Hematopoietic multipotent progenitor cell treated with erythropoietin and hydrocortisone succinate and interleukin-3 and kit ligand, for 4 days (in vitro differentiated cells): ENCODE results near the gene TMEM167B.
"Not testable (repeated sequence)": the region's sequence is repeated elsewhere in the genome, so short reads cannot be mapped to it uniquely, and the experiment has no call there.

ENCODE experiments used
- DNase-seq: peaks from one replicate; pipeline ENCODE4 v3.0.0-alpha.2; 2015

TMEM167B gene

GRCh38 chr1:109115685-109116084, 25.1 kb downstream of the TMEM167B start:
- no peak for DNase-seq

DNA sequence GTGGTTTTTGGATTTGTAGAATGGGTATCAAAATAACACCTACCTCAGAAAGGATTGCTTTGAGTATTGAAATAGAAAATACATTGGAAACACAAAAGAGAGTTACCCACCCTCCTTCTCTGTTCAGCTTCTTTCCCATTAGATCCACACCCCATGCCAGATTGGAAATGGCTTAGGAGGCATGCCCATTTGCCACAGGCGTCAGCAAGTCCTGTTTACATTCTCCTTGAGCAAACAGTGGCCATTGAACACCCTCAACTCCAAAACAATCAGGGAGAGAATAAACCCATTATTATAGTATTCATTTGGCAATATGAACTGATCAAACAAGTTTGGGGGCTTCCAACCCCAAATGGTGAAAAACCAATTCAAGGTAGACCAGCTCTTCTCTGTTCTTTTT, 25.7 kb downstream of the TMEM167B start:
- DNase-seq = no peak

DNA sequence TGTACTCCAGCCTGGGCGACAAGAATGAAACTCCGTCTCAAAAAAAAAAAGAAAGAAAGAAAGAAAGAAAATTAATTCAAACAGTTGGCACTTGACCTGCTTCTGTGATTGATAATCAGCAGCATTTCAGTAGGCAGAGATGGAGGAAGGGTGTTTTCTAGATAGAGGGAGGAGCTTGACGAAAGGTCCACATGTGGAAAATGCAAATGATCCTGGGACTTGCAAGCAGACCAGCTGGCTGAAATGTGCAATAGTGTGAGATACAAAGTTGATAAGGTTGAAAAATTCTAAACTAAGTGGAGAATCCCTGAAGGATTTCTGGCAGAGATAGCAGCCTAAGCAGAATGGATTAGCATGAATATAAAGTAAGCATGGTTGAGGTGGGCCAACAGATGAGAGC, 27.5 kb downstream of the TMEM167B start:
- no peak for DNase-seq

GRCh38 chr1:109120356-109120755, 29.8 kb downstream of the TMEM167B start:
- DNase-seq = no peak

DNA sequence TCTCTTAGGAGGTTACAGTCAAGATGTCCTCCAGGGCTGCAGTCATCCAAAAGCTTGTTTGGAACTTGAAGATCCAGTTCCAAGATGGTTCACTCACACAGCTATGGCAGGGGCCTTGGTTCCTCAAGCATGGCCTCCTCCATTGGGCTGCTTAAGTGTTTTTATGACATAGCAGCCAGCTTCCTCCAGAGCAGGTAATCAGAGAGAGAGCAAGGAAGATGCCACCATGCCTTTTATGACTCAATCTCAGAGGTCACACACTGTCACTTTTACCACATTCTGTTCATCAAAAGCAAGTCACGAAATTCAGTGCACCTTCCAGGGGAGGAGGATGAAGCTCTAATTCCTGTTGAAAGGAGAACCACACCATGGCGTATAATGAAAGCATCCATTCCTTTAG, 40.5 kb downstream of the TMEM167B start:
- no peak for DNase-seq

GRCh38 chr1:109131800-109132199, 41.2 kb downstream of the TMEM167B start:
- DNase-seq = peak; percentile 41

- DNase-seq = no peak
Observed at GRCh38 chr1:109133002-109133706, 42.6 kb downstream of the TMEM167B start.

DNA sequence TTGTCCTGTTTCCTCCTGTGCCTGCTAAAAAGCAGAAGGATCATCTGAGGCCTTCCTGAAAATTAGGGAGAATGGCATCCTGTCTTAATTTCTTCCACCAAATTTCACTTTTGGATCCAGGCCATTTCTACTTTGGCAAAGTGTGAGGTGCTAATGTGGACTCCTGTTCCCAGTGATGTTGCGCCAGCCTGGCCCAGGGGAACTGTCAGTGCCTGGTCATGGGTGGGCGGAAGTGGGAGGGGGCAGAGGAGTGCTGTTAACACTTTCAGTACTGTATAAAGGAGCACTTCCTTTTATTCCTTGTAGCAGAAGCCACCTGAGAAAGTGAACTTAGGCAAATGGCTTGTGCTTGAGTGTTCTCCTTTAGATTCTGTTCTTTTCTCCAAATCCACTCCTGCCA, 43.3 kb downstream of the TMEM167B start:
- DNase-seq = peak; percentile 67

DNA sequence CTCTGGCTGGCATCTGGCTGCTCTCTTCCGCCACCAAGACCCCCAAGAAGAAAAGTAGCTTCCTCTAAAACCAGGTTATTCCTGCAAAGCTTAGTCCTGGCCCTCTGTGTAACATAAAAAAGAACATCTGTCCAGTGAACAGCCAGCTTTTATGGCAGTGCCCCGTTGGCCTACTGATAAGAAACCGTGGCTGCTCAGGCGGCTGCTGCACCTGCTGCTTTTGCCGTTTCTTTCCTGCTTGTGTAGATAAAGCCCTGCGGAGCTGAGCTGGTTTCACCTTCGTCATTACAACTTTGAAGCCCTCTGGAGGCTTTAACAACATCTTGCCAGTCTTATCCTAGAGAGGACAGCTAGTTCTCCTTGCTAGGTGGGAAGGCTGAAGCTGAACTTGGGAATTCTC, 43.9 kb downstream of the TMEM167B start:
- DNase-seq = peak; percentile 95

GRCh38 chr1:109135940-109136339, 45.4 kb downstream of the TMEM167B start:
- no peak for DNase-seq

DNA sequence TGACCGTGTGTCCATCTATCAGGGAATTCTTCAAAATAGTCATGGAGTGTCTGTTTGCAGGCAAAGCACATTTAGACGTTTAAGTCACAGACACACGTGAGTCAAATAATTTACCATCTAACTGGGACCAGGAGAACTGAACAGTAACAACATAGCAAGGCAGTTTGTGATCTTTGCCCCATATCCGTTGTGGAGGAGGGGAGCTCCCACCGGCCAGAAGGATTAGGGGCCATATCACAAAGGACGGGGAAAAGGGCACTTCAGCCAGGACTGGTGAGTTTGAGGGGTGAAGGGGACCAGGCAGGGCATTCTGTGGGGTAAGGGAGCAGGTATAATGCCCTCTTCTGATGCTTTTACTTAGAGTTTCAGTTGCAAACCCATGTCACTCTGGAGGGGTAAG, 46.2 kb downstream of the TMEM167B start:
- DNase-seq = no peak

DNA sequence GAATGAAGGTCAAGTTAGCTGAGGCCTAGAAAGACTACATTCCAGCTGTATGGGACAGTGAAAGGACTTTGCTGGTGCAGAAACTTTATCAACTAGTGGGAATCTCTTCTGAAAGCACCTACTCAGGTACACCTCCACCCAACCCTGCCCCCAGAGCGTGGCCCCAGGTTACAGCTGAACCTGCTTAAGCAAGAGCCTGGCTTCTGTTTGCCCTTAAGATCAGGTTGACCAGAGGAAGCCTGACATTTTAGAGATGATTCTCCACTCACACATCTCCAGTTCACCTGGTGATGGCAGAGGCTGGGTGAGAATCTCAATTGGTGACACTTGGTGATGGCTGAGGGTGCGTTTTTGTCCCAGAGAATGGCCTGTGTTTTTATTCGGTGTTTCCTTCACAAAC, 47.4 kb downstream of the TMEM167B start:
- DNase-seq = no peak

GRCh38 chr1:109138358-109138757, 47.8 kb downstream of the TMEM167B start:
- no peak for DNase-seq

- DNase-seq = peak; percentile 56
Observed at GRCh38 chr1:109140392-109140791, 49.8 kb downstream of the TMEM167B start.

DNA sequence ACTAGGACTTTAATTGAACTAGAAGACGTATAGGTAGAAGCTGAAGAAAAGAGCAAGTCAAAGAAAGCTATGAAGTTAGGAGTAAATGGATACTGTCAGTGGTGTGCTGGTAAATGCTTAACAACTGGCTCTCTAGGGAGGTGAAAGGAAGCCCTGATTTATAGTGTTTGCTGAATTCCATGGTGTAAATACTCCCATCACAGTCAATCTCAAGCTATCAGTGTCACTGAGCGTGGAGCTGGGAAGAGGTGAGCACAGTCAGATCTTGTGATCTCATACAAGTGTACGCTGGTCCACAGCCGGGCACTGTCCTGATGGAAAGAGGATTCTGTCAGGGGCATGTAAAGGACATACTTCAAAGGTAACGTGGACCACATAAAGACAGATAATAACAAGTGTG, 51.7 kb downstream of the TMEM167B start:
- DNase-seq = no peak

- not testable (repeated sequence) for DNase-seq
Observed at GRCh38 chr1:109142725-109143124, 52.2 kb downstream of the TMEM167B start.
